GM23338 (cell line): Measurements from ENCODE around the gene TEX14. TPM values are rescaled to one million over a fixed set of nuclear protein-coding genes. Genes with fewer than 3 reads are reported as not detected.

ENCODE experiments used
- ATAC-seq: fragments of 200-7000 bp; cut with Tn5 transposase; 3 replicates; pipeline ENCODE4 v1.9.1; 2020
- DNase-seq: peaks from one replicate; pipeline ENCODE4 v3.0.0-alpha.2; 2015; ENCODE audit warnings: low spot score
- H2AFZ ChIP-seq: fragments of 200-600 bp; sonication (generic); 2 replicates; pipeline ENCODE4 v1.8.0; 2016; ENCODE audit warnings: antibody characterized with exemption, mild to moderate bottlenecking, moderate library complexity
- H3F3A ChIP-seq: fragments of 200-600 bp; sonication (generic); replicated peaks from 2 replicates; pipeline ENCODE4 v1.8.0; 2017; ENCODE audit warnings: antibody characterized with exemption, mixed run types, low read depth
- H3K27ac ChIP-seq: fragments of 200-600 bp; sonication (generic); 2 replicates; pipeline ENCODE4 v1.6.1; 2016; ENCODE audit warnings: low read depth
- H3K27me3 ChIP-seq: fragments of 200-600 bp; sonication (generic); 2 replicates; pipeline ENCODE4 v1.8.0; 2016; ENCODE audit warnings: mild to moderate bottlenecking, mixed run types, moderate library complexity; ENCODE audit not compliant: insufficient read depth
- H3K36me3 ChIP-seq: fragments of 200-600 bp; sonication (generic); 2 replicates; pipeline ENCODE4 v1.8.0; 2016; ENCODE audit warnings: mild to moderate bottlenecking; ENCODE audit not compliant: insufficient read depth
- H3K4me1 ChIP-seq: fragments of 200-600 bp; sonication (generic); 2 replicates; pipeline ENCODE4 v1.8.0; 2016; ENCODE audit warnings: mild to moderate bottlenecking, moderate library complexity; ENCODE audit not compliant: insufficient read depth
- H3K4me2 ChIP-seq: fragments of 200-600 bp; sonication (generic); 2 replicates; pipeline ENCODE4 v1.7.1; 2017; ENCODE audit warnings: mixed run types
- H3K4me3 ChIP-seq: fragments of 200-600 bp; sonication (generic); 2 replicates; pipeline ENCODE4 v1.6.1; 2016; ENCODE audit warnings: mixed run types
- H3K79me2 ChIP-seq: fragments of 200-600 bp; sonication (generic); replicated peaks from 2 replicates; pipeline ENCODE4 v1.8.0; 2017; ENCODE audit warnings: mild to moderate bottlenecking; ENCODE audit not compliant: insufficient read depth
- H3K9me2 ChIP-seq: fragments of 200-600 bp; sonication (generic); 2 replicates; pipeline ENCODE4 v1.8.0; 2017; ENCODE audit not compliant: insufficient read depth
- H4K20me1 ChIP-seq: fragments of 200-600 bp; sonication (generic); replicated peaks from 2 replicates; pipeline ENCODE4 v1.8.0; 2017; ENCODE audit warnings: mild to moderate bottlenecking; ENCODE audit not compliant: insufficient read depth
- H3K27ac Mint-ChIP-seq: 2 replicates; pipeline ENCODE4 v1.8.0; 2020; ENCODE audit warnings: inconsistent platforms, mild to moderate bottlenecking, moderate library complexity, mixed read lengths
- H3K27me3 Mint-ChIP-seq: 3 replicates; pipeline ENCODE4 v1.8.0; 2022; ENCODE audit warnings: low read depth, mild to moderate bottlenecking, moderate library complexity, mixed read lengths, inconsistent platforms; ENCODE audit not compliant: insufficient read depth, poor library complexity
- H3K36me3 Mint-ChIP-seq: 3 replicates; pipeline ENCODE4 v1.8.0; 2021; ENCODE audit warnings: low read depth, mild to moderate bottlenecking, inconsistent platforms, moderate library complexity, mixed read lengths
- H3K4me1 Mint-ChIP-seq: 3 replicates; pipeline ENCODE4 v1.8.0; 2020; ENCODE audit warnings: mild to moderate bottlenecking, inconsistent platforms, mixed read lengths
- H3K4me3 Mint-ChIP-seq: 3 replicates; pipeline ENCODE4 v1.8.0; 2021; ENCODE audit warnings: moderate library complexity, mild to moderate bottlenecking, inconsistent platforms, mixed read lengths
- H3K9me3 Mint-ChIP-seq: 3 replicates; pipeline ENCODE4 v1.8.0; 2020; ENCODE audit warnings: moderate library complexity, mild to moderate bottlenecking, inconsistent platforms, mixed read lengths
- CTCF ChIP-seq, 2 experiments: fragments of 200-600 bp in 1 of 2; sonication (generic) in 1 of 2; conservative IDR thresholded peaks; 2 replicates each; pipeline versions ENCODE4 v1.5.1 to v1.6.1; 2016 to 2017; ENCODE audit warnings: antibody characterized with exemption in 2 of 2, low read depth in 2 of 2, mild to moderate bottlenecking in 2 of 2, moderate library complexity in 1 of 2
- EZH2 ChIP-seq: fragments of 200-600 bp; sonication (generic); IDR thresholded peaks from one replicate; pipeline ENCODE4 v1.8.0; 2017; ENCODE audit warnings: antibody characterized with exemption, mild to moderate bottlenecking, low read depth; ENCODE audit not compliant: unreplicated experiment
- EZH2phosphoT487 ChIP-seq: fragments of 200-600 bp; sonication (generic); IDR thresholded peaks from one replicate; pipeline ENCODE4 v1.8.1; 2018; ENCODE audit warnings: antibody characterized with exemption; ENCODE audit not compliant: unreplicated experiment
- JUNB ChIP-seq: IDR thresholded peaks from one replicate; pipeline ENCODE4 v1.6.1; 2016; ENCODE audit warnings: antibody characterized with exemption; ENCODE audit not compliant: unreplicated experiment
- NANOG ChIP-seq: IDR thresholded peaks from 2 replicates; pipeline ENCODE4 v1.6.1; 2016; ENCODE audit warnings: antibody characterized with exemption, borderline replicate concordance
- POLR2AphosphoS5 ChIP-seq: IDR thresholded peaks from 2 replicates; pipeline ENCODE4 v1.6.1; 2016; ENCODE audit warnings: antibody characterized with exemption, low read depth
- REST ChIP-seq: IDR thresholded peaks from one replicate; pipeline ENCODE4 v1.6.1; 2018; ENCODE audit warnings: antibody characterized with exemption; ENCODE audit not compliant: unreplicated experiment
- ZNF331 ChIP-seq: fragments of 250-450 bp; sonication (Bioruptor Pico); IDR thresholded peaks from 2 replicates; pipeline ENCODE4 v1.5.0; 2020; ENCODE audit warnings: low read depth, mild to moderate bottlenecking, moderate library complexity
- ZNF462 ChIP-seq: fragments of 250-450 bp; sonication (Bioruptor Pico); IDR thresholded peaks from 2 replicates; pipeline ENCODE4 v1.5.0; 2020; ENCODE audit warnings: mild to moderate bottlenecking, moderate library complexity
- polyA plus RNA-seq: library from polyadenylated mRNA; unstranded; fragments of >200 nt; fragmentation: Nextera tagmentation; extraction: Ambion mirVana; gene quantifications from 2 replicates; pipeline ENCODE4 v1.2.1, GENCODE V29; 2016
- total RNA-seq: library from RNA; depleted of rRNA; stranded (reverse); fragments of >200 nt; shearing (Covaris generic); gene quantifications from 2 replicates; pipeline ENCODE4 v1.2.3, GENCODE V29; 2014

Gene TEX14
- total and polyA plus RNA-seq, 2 experiments from 2014 or later = 0.80 to 2.6 TPM

- no peak for TF ChIP-seq ZNF462 (CRISPR knock-in tag)
- no peak for TF ChIP-seq NANOG
- no peak for TF ChIP-seq REST
- TF ChIP-seq POLR2AphosphoS5 = no peak
- no peak for TF ChIP-seq ZNF331
Measured at GRCh38 chr17:58564243-58564642, 127.6 kb downstream of the TEX14 start (continued).

GRCh38 chr17:58560511-58560910 lies 131.3 kb downstream of the TEX14 start:
- Histone ChIP-seq H3K79me2 (no peaks in the 10 kb centered on the region), H3K9me2 (no peaks in the 10 kb centered on the region), H3K27me3 (no peaks in the 10 kb centered on the region), H3K36me3 (no peaks in the 10 kb centered on the region), H3K27ac (no peak overlapping the region), H4K20me1 (no peaks in the 10 kb centered on the region), H3K4me2 (no peak overlapping the region), H3F3A (no peaks in the 10 kb centered on the region), H3K4me1 (peaks cover 9% of the 10 kb centered on the region; the same call in 1 of the 2 replicates), H2AFZ (no peak overlapping the region), H3K4me3 (no peak overlapping the region)
- ATAC-seq (no peak), DNase-seq (no peak)
- no peak overlapping the region for H3K4me3 Mint-ChIP-seq
- peaks cover 2% of the 10 kb centered on the region for H3K27me3 Mint-ChIP-seq
- H3K27ac Mint-ChIP-seq = no peak overlapping the region
- no peaks in the 10 kb centered on the region for H3K36me3 Mint-ChIP-seq
- peaks cover 15% of the 10 kb centered on the region for H3K4me1 Mint-ChIP-seq
- H3K9me3 Mint-ChIP-seq = no peaks in the 10 kb centered on the region
- TF ChIP-seq NANOG (no peak), ZNF331 (no peak), CTCF (conservative IDR thresholded peaks at IDR 0.05; ENCODE audit: low read depth in 2 of 2) (no peak), EZH2 (no peak), POLR2AphosphoS5 (no peak), EZH2phosphoT487 (no peak), JUNB (no peak)
